NCI-H748 (cell line): ENCODE results near the gene LRWD1.
"Not testable (repeated sequence)": the region's sequence is repeated elsewhere in the genome, so short reads cannot be mapped to it uniquely, and the experiment has no call there.

Experiments
- DNase-seq: peaks from one replicate; lab custom pipeline; 2025; ENCODE audit not compliant: unreplicated experiment; lab: John Stamatoyannopoulos, UW

Gene LRWD1

DNA sequence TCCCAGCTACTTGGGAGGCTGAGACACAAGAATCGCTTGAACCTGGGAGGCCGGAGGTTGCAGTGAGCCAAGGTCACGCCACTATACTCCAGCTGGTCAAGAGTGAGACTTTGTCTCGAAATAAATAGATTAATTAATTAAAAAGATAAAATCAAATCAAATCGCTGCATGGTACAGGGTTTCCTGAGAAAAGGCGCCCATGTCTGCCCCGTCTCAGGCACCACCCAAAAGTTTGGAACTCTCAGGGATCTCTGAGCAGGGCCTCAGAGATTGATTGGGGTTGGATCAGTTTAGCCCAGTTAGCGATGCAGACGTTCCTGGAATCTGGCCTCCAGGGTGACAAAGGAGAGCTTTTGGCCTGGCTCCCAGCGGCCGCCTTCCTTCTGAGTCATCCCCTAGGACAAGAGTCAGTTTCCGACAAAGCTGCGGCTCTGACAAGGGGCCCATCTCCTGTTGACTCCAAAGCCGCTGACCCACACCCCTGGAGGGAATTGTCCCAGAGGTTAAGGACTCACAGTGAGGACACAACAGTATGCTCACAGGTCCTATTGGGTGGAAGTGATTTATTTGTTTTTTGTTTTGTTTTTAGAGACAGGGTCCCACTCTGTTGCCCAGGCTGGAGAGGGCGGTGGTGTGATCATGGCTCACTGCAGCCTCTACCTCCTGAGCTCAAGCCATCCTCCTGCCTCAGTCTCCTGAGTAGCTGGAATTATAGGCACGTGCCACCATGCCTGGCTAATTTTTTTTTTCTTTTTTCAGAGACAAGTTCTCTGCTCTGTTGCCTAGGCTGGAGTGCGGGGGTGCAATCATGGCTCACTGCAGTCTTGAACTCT is 24.6 kb upstream of the LRWD1 start:
- DNase-seq, result no peak

DNA sequence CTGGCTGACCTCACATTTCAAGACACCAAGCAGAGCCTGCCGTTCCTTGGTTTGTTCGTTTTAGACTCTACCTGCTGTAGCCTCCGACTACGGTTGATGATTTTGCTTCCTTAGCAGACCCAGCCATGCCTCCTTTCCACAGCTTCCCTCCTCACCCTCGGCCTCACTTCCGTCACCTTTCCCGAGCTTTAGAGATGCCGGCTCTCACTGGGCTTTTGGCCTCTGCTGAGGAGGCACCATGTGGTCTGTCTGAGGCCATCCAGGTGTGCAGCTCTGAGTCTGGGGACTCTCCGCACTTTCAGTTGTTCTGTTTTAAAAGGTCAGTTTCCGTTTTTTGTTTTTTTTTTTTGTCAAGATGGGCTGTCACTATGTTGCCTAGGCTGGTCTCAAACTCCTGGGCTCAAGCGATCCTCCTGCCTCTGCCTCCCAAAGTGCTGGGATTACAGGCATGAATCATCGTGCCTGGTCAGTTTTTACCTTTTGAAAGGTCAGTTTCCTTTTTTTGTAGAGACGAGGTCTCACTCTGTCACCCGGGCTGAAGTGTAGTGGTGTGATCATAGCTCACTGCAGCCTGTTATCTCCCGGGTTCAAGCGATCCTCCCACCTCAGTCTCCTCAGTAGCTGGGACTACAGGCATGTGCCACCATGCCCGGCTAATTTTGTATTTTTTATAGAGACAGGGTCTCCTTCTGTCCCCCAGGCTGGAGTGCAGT is 19.7 kb upstream of the LRWD1 start:
- no peak for DNase-seq

DNA sequence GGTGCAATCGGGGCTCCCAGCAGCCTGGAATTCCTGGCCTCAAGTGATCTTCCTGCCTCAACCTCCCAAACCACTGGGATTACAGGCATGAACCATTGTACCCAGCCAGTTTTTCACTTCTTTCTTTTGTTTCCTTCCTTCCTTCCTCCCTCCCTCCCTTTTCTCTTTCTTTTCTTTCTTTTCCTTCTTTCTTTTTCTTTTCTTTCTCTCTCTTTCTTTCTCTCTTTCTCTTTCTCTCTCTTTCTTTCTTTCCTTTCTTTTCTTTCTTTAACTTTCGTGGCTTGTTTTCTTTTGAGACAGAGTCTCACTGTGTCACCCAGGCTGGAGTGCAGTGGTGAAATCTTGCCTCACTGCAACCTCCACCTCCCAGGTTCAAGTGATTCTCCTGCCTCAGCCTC is 19.1 kb upstream of the LRWD1 start:
- DNase-seq, result no peak

DNA sequence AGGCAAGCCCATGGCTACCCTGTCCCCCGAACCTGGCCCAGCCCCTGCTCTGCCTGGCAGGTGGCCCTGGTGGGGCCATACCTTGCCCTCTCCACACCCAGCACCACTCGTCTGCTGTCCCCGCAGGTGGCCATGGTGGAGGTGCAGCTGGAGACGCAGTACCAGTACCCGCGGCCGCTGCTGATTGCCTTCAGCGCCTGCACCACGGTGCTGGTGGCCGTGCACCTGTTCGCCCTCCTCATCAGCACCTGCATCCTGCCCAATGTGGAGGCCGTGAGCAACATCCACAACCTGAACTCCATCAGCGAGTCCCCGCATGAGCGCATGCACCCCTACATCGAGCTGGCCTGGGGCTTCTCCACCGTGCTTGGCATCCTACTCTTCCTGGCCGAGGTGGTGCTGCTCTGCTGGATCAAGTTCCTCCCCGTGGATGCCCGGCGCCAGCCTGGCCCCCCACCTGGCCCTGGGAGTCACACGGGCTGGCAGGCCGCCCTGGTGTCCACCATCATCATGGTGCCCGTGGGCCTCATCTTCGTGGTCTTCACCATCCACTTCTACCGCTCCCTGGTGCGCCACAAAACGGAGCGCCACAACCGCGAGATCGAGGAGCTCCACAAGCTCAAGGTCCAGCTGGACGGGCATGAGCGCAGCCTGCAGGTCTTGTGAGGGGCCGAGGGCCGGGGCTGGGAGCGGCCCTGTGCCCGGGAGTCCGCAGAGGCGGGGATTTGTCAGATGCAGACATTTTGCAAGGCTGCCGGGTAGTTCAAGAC is 18.2 kb upstream of the LRWD1 start:
- DNase-seq, result no peak

DNA sequence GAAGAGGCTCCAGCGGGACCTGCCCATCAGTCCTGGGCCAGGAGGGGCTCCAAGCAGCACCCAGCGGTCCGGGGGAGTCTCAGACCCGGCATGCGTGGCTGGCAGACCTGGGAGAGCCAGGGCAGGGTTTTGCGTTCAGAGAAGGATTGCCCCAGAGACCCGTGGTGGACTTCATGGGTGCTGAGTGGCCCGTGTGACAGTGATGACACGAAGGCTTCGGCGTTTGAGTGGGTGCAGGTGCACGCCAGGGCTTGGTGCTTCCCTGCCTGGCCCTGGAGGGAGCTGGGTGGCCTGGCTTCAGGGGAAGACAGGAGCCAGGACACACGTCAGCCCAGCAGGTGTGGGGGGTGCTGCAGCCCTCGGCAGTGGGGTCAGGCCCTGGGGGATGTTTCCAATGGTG is 17.5 kb upstream of the LRWD1 start:
- no peak for DNase-seq

DNA sequence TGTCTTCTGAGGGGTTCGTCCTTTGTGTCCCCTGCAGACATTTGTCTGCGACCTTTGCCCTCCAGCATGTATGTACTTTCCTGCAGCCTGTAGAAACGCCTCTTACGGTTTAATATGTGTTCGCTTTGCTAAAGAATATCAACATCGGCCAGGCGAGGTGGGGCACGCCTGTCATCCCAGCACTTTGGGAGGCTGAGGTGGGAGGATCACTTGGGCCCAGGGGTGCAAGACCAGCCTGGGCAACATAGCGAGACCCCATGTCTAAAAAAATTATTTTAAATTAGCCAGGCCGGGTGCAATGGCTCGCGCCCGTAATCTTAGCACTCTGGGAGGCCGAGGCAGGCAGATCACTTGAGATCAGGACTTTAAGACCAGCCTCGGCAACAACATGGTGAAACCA is 15.6 kb upstream of the LRWD1 start:
- DNase-seq, result no peak

DNA sequence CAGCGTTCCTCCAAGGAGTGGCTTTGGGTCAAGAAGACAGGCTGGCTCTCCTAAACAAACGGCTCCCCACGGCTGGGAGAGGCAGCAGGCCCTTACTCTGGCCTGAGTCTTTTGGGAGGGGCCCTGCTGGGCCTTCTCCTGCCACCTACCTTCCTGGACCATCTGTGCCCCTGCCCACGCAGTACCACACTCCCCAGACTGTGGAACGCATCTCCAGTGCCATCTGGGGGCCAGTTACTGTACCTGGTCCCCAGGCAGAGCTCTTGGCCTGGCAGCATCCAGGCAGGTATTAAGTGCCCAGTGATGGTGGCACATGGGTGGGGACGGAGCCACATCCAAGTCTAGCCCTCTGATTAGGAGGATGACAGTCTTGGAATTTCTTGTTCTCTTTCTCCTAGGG is 14.5 kb upstream of the LRWD1 start:
- DNase-seq, result no peak

DNA sequence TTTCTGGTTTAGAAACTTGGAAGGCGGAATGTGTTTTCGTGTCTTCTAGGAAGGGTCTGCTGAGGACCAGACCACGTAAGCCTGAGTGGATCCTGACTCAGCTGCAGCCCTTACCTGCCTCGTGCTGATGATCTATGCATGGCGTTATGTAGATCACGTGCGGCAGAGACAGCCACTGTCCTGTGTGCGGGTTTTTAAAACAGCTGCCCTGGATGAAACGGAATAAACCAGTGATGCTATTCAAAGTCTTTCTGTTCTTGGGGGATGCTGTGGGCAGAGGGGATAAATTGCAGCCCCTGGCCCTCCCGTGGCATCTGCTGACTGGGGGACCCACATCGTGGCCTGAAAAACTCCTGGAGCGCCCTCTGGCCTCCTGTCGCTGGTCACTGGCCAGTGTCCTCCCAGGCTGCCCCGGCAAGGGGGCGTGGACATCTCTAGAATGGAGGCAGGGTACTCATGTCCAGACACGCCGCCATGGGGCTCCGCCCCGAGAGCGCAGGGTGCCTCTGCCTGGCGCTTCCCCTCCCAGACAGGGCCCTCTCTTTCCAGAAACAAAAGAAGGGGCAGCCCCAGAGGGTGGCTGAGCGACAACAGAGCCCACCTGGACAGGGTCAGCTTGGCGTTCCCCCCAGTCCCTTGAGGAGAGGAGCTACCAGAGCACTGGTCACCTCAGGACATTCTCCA is 13.3 kb upstream of the LRWD1 start:
- DNase-seq, result peak; percentile 82

DNA sequence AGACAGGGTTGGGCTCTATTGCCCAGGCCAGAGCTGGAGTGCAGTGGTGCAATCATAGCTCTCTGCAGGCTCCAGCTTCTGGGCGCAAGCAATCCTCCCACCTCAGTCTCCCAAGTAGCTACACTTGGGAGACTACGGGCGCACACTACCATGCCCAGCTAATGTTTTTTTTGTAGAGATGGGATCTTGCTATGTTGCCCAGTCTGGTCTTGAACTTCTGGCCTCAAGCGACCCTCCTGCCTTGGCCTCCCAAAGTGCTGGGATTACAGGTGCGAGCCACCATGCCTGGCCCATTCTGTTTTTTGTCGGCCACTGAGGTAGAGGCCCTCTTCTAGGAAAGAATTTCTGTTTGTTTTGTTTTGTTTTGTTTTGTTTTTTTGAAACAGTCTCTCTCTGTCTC is 12.3 kb upstream of the LRWD1 start:
- DNase-seq, result no peak

DNA sequence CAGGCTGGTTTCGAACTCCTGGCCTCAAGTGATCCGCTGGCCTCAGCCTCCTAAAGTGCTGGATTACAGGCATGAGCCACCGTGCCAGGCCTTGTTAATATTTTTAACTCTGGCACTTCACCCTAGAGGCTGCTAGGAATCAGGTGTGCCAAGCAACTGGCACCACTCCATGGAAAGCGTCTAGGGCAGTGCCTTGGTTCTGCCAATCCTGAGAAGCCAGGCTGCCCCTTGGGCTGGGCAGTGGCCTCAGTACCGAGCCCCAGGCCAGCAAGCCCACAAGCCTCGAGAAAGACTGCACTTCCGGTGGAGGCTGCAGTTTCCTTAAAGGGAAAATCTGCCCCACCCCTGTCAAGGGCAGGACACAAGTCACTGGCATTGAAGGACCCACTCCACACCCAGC is 11.5 kb upstream of the LRWD1 start:
- DNase-seq, result no peak

DNA sequence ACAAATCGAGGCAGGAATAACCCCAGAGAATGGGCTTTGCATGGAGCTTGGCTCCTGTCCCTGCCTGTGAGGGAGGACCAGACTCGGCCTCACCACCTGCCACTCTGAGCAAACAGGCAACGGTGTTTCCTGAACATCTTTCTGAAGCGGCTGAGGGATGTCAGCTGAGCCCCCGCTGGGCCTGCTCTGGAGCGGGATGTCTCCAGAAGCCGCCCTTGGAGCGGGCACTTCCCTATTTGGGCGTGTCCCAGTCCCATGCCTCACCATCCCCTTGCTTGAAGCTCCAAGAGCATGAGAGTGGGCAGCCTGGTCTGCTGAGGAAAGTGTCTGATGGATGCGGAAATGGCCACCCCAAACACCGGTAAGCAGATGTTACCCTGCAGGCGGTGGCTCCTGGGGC is 10.3 kb upstream of the LRWD1 start:
- DNase-seq, result peak; percentile 13

DNA sequence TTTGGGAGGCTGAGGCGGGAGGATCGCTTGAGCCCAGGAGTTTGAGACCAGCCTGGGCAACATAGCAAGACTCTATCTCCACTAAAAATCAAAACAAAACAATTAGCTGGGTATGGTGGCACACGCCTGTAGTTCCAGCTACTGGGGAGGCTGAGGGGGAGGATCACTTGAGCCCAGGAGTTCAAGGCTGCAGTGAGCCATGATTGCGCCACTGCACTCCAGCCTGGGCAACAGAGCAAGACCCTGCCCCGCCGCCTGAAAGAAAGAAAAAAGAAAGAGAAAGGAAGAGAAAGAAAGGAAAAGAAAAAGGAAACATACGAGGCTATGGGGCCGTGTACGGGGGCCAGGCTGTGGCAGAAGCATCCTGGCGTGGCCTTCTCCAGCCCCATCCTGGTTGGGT is 9.9 kb upstream of the LRWD1 start:
- not testable (repeated sequence) for DNase-seq

DNA sequence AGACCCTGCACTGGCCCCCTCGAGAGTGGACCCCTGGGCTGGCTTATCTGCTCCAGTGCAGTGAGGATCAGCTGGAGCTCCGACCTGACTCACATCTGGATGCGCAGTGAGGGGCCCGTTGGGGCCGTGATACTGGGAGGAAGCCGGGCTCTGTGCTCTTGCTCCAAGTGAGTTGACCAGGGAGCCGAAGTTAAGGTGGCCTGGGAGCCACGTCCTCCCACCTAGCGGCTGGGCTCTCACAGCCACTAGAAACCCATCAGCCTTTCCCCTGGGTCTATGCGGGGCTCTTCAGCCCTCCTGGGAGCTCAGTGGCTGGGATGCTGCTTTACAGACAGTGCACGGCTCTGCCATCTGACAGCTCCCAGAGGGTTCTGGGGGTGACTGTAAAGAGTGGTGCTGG is 9.2 kb upstream of the LRWD1 start:
- DNase-seq, result no peak

DNA sequence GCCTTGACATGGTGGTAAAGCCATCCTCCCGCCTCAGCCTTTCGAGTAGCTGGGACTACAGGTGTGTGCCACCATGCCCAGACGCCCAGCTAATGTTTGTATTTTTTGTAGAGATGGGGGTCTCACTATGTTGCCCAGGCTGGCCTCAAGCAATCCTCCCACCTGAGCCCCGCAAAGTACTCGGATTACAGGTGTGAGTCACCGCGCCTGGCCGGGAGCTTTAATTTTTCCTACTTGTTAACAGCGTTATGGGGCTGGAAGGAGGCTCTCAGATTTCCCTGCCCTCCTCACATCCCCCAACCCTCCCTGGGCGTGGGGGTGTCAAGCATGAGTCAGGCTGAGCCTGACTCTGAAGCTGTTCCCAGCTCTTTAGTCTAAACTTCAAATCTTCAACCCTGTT is 8.5 kb upstream of the LRWD1 start:
- no peak for DNase-seq

DNA sequence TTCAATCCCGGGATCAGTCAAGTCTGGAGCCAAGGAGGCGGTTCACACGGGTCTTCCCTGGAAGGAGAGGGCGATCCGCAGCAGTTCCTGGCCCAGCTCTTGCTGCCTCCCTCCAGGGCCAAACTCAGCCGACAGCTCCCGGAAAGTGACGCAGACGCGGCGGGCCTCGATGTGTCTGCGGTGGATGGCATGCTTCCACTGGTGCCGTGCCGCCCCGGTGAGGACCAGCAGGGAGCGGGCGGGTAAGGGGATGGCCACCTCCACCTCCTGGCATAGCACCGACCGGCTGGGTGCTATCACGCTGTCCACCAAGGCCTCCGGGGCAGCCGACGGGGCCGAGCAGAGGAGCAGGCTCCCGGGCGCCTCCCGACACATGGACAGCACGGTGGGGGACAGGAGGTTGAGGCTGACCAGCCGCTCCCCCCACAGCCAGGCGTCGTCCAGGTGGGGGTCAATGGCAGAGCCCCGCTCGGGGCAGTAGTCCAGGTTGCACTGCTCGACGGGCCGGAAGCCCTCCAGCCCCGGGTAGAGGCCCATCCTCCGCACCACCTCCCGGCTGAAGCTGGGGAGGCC is 7.3 kb upstream of the LRWD1 start:
- DNase-seq, result no peak

DNA sequence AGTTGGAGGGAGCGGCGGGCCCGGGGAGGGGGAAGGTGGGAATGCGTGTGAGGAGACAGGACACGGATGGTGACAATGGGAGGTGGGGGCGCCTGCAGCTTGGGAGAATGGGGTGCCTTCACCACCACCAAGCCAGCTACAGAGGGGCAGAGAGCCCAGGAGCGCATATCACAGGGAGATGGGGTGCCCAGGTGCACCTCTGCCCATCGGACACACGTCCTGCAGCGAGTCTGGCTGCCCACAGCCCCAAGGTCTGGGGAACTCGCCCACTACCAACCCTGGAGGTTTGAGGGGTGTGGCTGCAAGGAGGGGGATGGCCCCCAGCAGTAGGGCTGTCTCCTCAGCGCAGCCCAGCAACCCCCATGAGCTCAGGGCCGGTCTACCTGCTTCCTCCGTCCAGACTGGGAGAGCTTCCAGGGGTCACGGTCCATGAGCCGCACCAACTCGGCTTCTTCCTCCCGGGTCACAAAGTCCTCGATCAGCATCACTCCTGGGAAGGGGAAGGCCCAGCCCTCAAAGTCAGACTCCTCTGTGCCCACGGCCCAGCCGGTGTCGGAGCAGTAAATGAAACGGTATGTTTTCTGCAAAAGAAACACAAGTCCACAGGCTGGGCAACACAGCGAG is 5.5 kb upstream of the LRWD1 start:
- no peak for DNase-seq

DNA sequence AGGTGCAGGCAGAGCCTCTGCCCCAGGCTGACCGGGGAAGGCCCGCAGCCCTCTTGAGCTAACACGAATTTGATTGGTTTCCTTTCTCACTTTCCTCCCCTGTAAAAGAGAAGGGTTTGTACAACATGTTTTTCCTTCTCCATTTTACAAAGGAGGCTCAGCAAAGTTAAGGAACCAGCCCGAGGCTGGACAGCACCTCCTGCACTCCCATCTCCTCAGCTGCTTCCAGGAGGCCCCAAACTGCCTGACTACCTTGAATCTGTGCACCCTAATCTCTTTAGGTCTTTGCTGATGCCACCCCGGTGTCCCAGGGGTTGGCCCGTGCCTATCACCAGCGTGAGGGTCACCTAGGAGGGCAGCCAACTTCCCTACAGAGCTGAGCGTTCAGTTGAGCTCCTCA is 4.3 kb upstream of the LRWD1 start:
- no peak for DNase-seq

DNA sequence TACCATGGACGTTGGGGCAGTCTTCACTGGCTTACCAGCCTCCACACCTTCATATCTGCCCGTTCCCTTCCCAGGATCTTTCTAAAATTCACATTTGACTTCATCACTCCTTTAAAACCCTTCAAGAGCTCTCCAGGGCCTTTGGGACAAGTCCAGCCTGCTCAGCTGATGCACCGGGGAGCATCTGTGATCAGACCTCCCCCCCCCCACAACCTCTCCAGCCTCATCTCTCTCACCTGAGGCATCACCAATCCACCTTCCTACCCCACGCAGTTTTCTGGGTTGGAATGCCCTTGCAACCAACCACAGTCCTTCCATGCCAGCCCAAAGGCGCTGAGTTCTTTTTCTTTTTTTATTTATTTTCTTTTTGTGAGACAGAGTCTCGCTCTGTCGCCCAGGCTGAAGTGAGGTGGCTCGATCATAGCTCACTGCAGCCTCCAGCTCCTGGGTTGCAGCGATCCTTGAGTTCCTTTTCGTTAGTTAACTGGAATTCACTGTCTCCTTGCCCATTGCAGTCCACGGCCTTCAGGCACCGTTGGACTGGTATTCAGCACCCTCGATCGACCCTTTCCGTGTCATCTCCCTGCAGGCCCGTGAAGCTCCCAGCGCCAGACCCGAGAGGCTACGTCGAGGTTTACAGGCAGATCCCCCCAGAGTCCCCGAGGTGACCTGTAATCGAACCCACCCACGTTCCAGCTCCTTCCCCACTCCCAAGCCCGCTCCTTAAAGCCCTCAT is 775 bp upstream of the LRWD1 start:
- DNase-seq, result peak; percentile 45

DNA sequence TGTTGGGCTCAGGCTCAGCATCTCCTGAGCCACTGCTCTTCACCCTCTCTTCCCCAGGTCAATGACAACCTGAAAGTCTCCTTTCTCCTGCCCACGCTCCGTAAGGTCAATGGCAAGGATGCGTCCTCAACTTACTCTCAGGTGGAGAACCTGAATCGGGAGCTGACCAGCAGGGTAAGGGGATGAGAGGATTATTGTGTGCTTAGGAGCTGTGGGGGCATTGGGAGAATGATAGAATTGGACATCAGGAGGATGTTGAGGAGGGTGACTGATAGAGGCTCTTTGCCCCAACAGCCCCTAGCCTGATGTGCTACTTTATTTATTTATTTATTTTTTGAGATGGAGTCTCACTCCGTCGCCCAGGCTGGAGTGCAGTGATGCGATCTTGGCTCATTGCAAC is 1.3 kb downstream of the LRWD1 start:
- no peak for DNase-seq
